DOHH2 (cell line): ENCODE results near the gene TTC39C.

Experiments
- H3F3A ChIP-seq: fragments of 200-600 bp; sonication (generic), shearing (Covaris generic); 2 replicates; pipeline ENCODE4 v1.6.0; 2016; ENCODE audit warnings: antibody characterized with exemption, mild to moderate bottlenecking; ENCODE audit not compliant: control insufficient read depth, insufficient read depth
- H3K27ac ChIP-seq: fragments of 200-600 bp; sonication (generic); 2 replicates; pipeline ENCODE4 v1.5.1; 2014; ENCODE audit warnings: low read depth, mild to moderate bottlenecking, low read length, moderate library complexity
- H3K27me3 ChIP-seq: fragments of 200-600 bp; sonication (generic); 2 replicates; pipeline ENCODE4 v1.6.1; 2014; ENCODE audit warnings: mild to moderate bottlenecking, low read length, mixed read lengths; ENCODE audit not compliant: control insufficient read depth
- H3K36me3 ChIP-seq: fragments of 200-600 bp; sonication (generic); 2 replicates; pipeline ENCODE4 v1.6.1; 2014; ENCODE audit warnings: mild to moderate bottlenecking, low read length, moderate library complexity, mixed read lengths; ENCODE audit not compliant: control insufficient read depth
- H3K4me1 ChIP-seq: fragments of 200-600 bp; sonication (generic); 2 replicates; pipeline ENCODE4 v1.6.1; 2014; ENCODE audit warnings: mild to moderate bottlenecking, low read length, mixed read lengths; ENCODE audit not compliant: control insufficient read depth
- H3K4me2 ChIP-seq: fragments of 200-600 bp; sonication (generic); 2 replicates; pipeline ENCODE4 v1.6.0; 2014; ENCODE audit warnings: mild to moderate bottlenecking, low read length, moderate library complexity
- H3K4me3 ChIP-seq: fragments of 200-600 bp; sonication (generic); 2 replicates; pipeline ENCODE4 v1.5.1; 2014; ENCODE audit warnings: mild to moderate bottlenecking, low read length, mixed read lengths
- H3K79me2 ChIP-seq: fragments of 200-600 bp; sonication (generic); 2 replicates; pipeline ENCODE4 v1.6.1; 2014; ENCODE audit warnings: mild to moderate bottlenecking, low read length, mixed read lengths; ENCODE audit not compliant: control insufficient read depth
- H3K9me2 ChIP-seq: fragments of 200-600 bp; sonication (generic); replicated peaks from 2 replicates; pipeline ENCODE4 v1.6.1; 2014; ENCODE audit warnings: mild to moderate bottlenecking, low read length, mixed read lengths; ENCODE audit not compliant: control insufficient read depth
- H3K9me3 ChIP-seq: fragments of 200-600 bp; sonication (generic); 2 replicates; pipeline ENCODE4 v1.6.1; 2014; ENCODE audit warnings: antibody characterized with exemption, low read length, mixed read lengths; ENCODE audit not compliant: control insufficient read depth, insufficient read depth
- H4K20me1 ChIP-seq: fragments of 200-600 bp; sonication (generic); 2 replicates; pipeline ENCODE4 v1.6.0; 2014; ENCODE audit warnings: low read depth, mild to moderate bottlenecking, antibody characterized with exemption, low read length, moderate library complexity; ENCODE audit not compliant: control insufficient read depth, insufficient read depth
- EZH2phosphoT487 ChIP-seq: fragments of 200-600 bp; sonication (generic); IDR thresholded peaks from 2 replicates; pipeline ENCODE4 v1.6.1; 2017; ENCODE audit warnings: borderline replicate concordance, mild to moderate bottlenecking, antibody characterized with exemption, low read length, moderate library complexity, mixed read lengths
- TF ChIP-seq, protein P1 (sequence below): fragments of 200-600 bp; sonication (generic); IDR thresholded peaks from one replicate; pipeline ENCODE4 v1.5.1; 2014; ENCODE audit warnings: antibody characterized with exemption, mild to moderate bottlenecking, low read depth, low read length; ENCODE audit not compliant: poor library complexity, severe bottlenecking

Gene TTC39C

DNA sequence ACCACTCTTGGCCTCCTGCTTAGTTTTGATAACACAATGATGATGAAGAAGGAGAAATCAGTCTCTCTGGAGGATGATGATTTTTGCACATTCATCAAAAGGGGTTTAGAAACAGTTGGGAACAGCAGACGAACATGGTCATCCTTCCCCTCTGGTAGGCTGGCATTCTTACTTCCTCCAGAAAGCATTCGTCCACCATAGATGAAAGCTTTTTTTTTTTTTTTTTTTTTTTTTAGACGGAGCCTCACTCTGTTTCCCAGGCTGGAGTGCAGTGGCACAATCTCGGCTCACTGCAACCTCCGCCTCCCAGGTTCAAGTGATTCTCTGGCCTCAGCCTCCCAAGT, 43.5 kb upstream of the TTC39C start:
- TF ChIP-seq EZH2phosphoT487: no peak
- TF ChIP-seq, protein P1, sequence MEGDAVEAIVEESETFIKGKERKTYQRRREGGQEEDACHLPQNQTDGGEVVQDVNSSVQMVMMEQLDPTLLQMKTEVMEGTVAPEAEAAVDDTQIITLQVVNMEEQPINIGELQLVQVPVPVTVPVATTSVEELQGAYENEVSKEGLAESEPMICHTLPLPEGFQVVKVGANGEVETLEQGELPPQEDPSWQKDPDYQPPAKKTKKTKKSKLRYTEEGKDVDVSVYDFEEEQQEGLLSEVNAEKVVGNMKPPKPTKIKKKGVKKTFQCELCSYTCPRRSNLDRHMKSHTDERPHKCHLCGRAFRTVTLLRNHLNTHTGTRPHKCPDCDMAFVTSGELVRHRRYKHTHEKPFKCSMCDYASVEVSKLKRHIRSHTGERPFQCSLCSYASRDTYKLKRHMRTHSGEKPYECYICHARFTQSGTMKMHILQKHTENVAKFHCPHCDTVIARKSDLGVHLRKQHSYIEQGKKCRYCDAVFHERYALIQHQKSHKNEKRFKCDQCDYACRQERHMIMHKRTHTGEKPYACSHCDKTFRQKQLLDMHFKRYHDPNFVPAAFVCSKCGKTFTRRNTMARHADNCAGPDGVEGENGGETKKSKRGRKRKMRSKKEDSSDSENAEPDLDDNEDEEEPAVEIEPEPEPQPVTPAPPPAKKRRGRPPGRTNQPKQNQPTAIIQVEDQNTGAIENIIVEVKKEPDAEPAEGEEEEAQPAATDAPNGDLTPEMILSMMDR: no peak
- no peak overlapping the region for H3K4me3 ChIP-seq

DNA sequence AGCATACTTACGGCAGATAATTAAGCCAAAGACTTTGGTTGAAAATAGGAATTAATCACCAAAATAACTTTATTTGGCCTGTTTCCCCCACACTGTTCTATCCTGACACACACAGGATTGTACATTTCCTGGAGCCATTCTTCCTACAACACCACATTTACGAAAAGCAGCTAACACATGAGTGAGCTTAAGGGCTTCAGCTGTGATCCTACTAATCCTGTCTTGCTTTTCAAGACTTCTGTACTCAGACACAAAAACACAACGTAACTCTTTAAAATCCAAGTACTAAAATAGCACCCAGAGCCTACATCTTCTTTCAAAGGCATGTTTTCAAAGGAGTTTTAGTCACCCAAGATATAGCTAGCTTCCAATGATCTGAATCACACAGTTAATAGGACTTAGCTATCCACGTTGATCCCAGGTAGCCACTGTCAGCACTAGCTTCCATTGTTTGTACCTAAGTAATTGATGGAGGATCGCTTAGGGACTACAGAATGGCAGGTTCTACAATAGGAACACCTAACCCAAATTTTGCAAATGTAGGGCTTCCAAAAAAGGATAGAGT, 42.8 kb upstream of the TTC39C start:
- Histone ChIP-seq H4K20me1 (no peaks in the 10 kb centered on the region), H3F3A (no peaks in the 10 kb centered on the region), H3K27ac (no peak overlapping the region), H3K9me3 (no peaks in the 10 kb centered on the region), H3K4me1 (peaks cover 22% of the 10 kb centered on the region), H3K9me2 (no peaks in the 10 kb centered on the region), H3K4me2 (no peak overlapping the region), H3K36me3 (no peaks in the 10 kb centered on the region), H3K79me2 (no peaks in the 10 kb centered on the region), H3K27me3 (no peaks in the 10 kb centered on the region), H3K4me3 (no peak overlapping the region)
- no peak for TF ChIP-seq EZH2phosphoT487
- TF ChIP-seq, protein P1: no peak

More for the DNA sequence above, 43.5 kb upstream of the TTC39C start:
- no peak overlapping the region for H3K27ac ChIP-seq
- peaks cover 22% of the 10 kb centered on the region for H3K4me1 ChIP-seq
- no peaks in the 10 kb centered on the region for H3K79me2 ChIP-seq
- H3K36me3 ChIP-seq: no peaks in the 10 kb centered on the region
- no peaks in the 10 kb centered on the region for H4K20me1 ChIP-seq
- no peak overlapping the region for H3K4me2 ChIP-seq
- H3K27me3 ChIP-seq: no peaks in the 10 kb centered on the region
- H3K9me3 ChIP-seq: no peaks in the 10 kb centered on the region
- H3F3A ChIP-seq: no peaks in the 10 kb centered on the region
- no peaks in the 10 kb centered on the region for H3K9me2 ChIP-seq

DNA sequence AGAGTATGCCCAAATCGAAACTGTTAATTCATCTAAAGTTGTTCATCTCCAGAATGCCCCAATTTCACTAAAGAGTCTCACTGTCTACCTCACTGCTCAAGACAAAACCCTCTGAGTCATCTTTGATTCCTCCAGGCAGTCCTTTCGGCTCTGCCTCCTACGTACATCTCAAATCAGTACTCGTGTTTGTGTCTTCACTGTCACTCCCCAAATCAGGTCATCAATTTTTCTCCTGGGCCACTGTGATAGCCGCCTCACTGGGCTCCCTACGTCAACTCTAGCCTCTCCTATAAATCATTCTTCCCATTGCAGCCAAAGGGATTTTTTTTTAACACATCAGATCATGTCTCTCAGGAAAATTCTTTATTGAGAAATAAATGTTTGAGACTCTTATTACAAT, 42.1 kb upstream of the TTC39C start:
- no peaks in the 10 kb centered on the region for H4K20me1 ChIP-seq
- no peak overlapping the region for H3K4me2 ChIP-seq
- peaks cover 21% of the 10 kb centered on the region for H3K4me1 ChIP-seq
- H3K79me2 ChIP-seq: no peaks in the 10 kb centered on the region
- TF ChIP-seq, protein P1: no peak
- no peak for TF ChIP-seq EZH2phosphoT487
- H3K4me3 ChIP-seq: no peak overlapping the region
- H3K36me3 ChIP-seq: no peaks in the 10 kb centered on the region
- no peaks in the 10 kb centered on the region for H3K9me3 ChIP-seq
- H3K9me2 ChIP-seq: no peaks in the 10 kb centered on the region
- H3K27me3 ChIP-seq: no peaks in the 10 kb centered on the region
- H3F3A ChIP-seq: no peaks in the 10 kb centered on the region
- no peak overlapping the region for H3K27ac ChIP-seq

DNA sequence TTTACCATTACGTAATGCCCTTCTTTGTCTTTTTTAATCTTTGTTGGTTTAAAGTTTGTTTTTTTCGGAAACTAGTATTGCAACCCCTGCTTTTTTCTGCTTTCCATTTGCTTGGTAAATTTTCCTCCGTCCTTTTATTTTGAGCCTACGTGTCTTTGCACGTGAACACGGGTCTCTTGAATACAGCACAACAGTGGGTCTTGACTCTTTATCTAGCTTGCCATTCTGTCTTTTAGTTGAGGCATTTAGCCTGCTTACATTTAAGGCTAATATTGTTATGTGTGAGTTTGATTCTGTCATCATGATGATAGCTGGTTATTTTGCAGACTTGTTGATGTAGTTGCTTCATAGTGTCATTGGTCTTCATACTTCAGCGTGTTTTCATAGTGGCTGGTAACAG, 37.5 kb upstream of the TTC39C start:
- peaks cover 5% of the 10 kb centered on the region; the same call in 1 of the 2 replicates for H3F3A ChIP-seq
- no peaks in the 10 kb centered on the region for H3K9me2 ChIP-seq
- H3K36me3 ChIP-seq: no peaks in the 10 kb centered on the region
- no peaks in the 10 kb centered on the region for H4K20me1 ChIP-seq
- no peak overlapping the region for H3K4me3 ChIP-seq
- H3K4me2 ChIP-seq: no peak overlapping the region
- H3K4me1 ChIP-seq: peaks cover 33% of the 10 kb centered on the region
- no peak overlapping the region for H3K27ac ChIP-seq
- no peaks in the 10 kb centered on the region for H3K9me3 ChIP-seq
- H3K79me2 ChIP-seq: no peaks in the 10 kb centered on the region
- no peak for TF ChIP-seq EZH2phosphoT487
- TF ChIP-seq, protein P1: no peak
- no peaks in the 10 kb centered on the region for H3K27me3 ChIP-seq
